K562 (cell line): ENCODE measurements around the gene RAPSN. TPM values are rescaled to one million over a fixed set of nuclear protein-coding genes. Genes with fewer than 3 reads are reported as not detected.

Experiments used
- CBX5 ChIP-seq: IDR thresholded peaks from 2 replicates; pipeline ENCODE4 v1.6.1; 2014; ENCODE audit warnings: low read depth, borderline replicate concordance
- CEBPB ChIP-seq: fragments of 450-650 bp; IDR thresholded peaks from 2 replicates; pipeline ENCODE4 v1.6.1; 2016; ENCODE audit warnings: missing genetic modification characterization, missing compliant biosample characterization
- GABPA ChIP-seq: fragments of 200-800 bp; sonication (Bioruptor generic); conservative IDR thresholded peaks from 2 replicates; pipeline ENCODE4 v1.6.1; 2016; ENCODE audit warnings: low read depth, missing genetic modification characterization, missing compliant biosample characterization
- HNRNPH1 ChIP-seq: fragments of 200-400 bp; formaldehyde crosslinking; optimal IDR thresholded peaks from 2 replicates; pipeline ENCODE3; 2017; ENCODE audit warnings: low read depth, mild to moderate bottlenecking, low read length, moderate library complexity
- NUFIP1 ChIP-seq: fragments of 450-650 bp; IDR thresholded peaks from 2 replicates; pipeline ENCODE4 v1.6.1; 2018; ENCODE audit not compliant: partially characterized antibody
- POLR2AphosphoS5 ChIP-seq: IDR thresholded peaks from 2 replicates; pipeline ENCODE4 v1.6.1; 2011; ENCODE audit warnings: mild to moderate bottlenecking, low read depth, low read length, moderate library complexity; ENCODE audit not compliant: control insufficient read depth, insufficient read depth
- PTBP1 ChIP-seq: fragments of 200-400 bp; formaldehyde crosslinking; IDR thresholded peaks from 2 replicates; pipeline ENCODE4 v1.6.1; 2017; ENCODE audit warnings: low read depth, low read length
- SMARCA5 ChIP-seq: fragments of 450-650 bp; IDR thresholded peaks from 2 replicates; pipeline ENCODE4 v1.6.1; 2016
- SP2 ChIP-seq: IDR thresholded peaks from 2 replicates; pipeline ENCODE4 v1.6.1; 2011; ENCODE audit warnings: mild to moderate bottlenecking, low read depth, low read length, moderate library complexity; ENCODE audit not compliant: poor library complexity, severe bottlenecking; ENCODE audit errors: extremely low read depth
- TCFL5 ChIP-seq: fragments of 250-450 bp; sonication (Bioruptor Pico); conservative IDR thresholded peaks from 2 replicates; pipeline ENCODE4 v1.6.1; 2021; ENCODE audit warnings: mild to moderate bottlenecking, moderate library complexity, matching md5 sums
- ZFX ChIP-seq: sonication (generic); formaldehyde crosslinking; IDR thresholded peaks from 2 replicates; pipeline ENCODE4 v1.8.0; 2022; ENCODE audit warnings: mild to moderate bottlenecking, missing genetic modification reagents, moderate library complexity
- ZNF785 ChIP-seq: fragments of 250-450 bp; sonication (Bioruptor Pico); IDR thresholded peaks from 2 replicates; pipeline ENCODE4 v1.4.0; 2020; ENCODE audit warnings: mild to moderate bottlenecking
- polyA plus RNA-seq, 8 experiments: library from polyadenylated mRNA; depleted of rRNA in 4 of 8; stranded (reverse) in 5 of 8; unstranded in 3 of 8; fragments of >200 nt; fragmentation: Nextera tagmentation in 2 of 8; fragmentation: Illumina TruSeq in 1 of 8; extraction: Ambion mirVana in 2 of 8; extraction: Trizol in 1 of 8; gene quantifications; 2 replicates each; pipeline versions ENCODE4 v1.2.1 to v1.2.3, GENCODE V29; 2011 to 2014; ENCODE audit warnings: inconsistent platforms in 1 of 8, missing spikeins in 1 of 8
- total RNA-seq, 7 experiments: library from RNA; depleted of rRNA in 6 of 7; stranded (reverse); fragments of >200 nt in 6 of 7; fragmentation: Illumina TruSeq in 2 of 7; extraction: Trizol in 2 of 7; gene quantifications; 2 replicates each; pipeline versions ENCODE4 v1.2.1 to v1.2.3, GENCODE V29; 2011 to 2021; ENCODE audit warnings: low replicate concordance in 1 of 7
- TF ChIP-seq, protein P1 (sequence below): fragments of 250-450 bp; sonication (Bioruptor Pico); IDR thresholded peaks from 2 replicates; pipeline ENCODE4 v1.5.0; 2021
- TF ChIP-seq, protein P2 (sequence below): fragments of 450-650 bp; formaldehyde crosslinking; IDR thresholded peaks from 2 replicates; pipeline ENCODE4 v1.4.0; 2020; ENCODE audit warnings: mild to moderate bottlenecking, moderate library complexity
- TF ChIP-seq, protein P3 (sequence below): fragments of 450-650 bp; IDR thresholded peaks from 2 replicates; pipeline ENCODE4 v1.6.1; 2017; ENCODE audit warnings: mild to moderate bottlenecking, moderate library complexity
- TF ChIP-seq, protein P4 (sequence below): fragments of 450-650 bp; IDR thresholded peaks from 2 replicates; pipeline ENCODE4 v1.6.1; 2017; ENCODE audit warnings: antibody characterized with exemption, mild to moderate bottlenecking
- TF ChIP-seq, protein P5 (sequence below), 3 experiments: fragments of 200-800 bp in 1 of 3; sonication (Bioruptor generic) in 1 of 3; sonication (generic) in 1 of 3; formaldehyde crosslinking in 1 of 3; IDR thresholded peaks; 2 replicates each; pipeline versions ENCODE4 v1.6.1 to v1.8.0; 2016 to 2022; ENCODE audit warnings: mild to moderate bottlenecking in 2 of 3, missing compliant biosample characterization in 2 of 3, missing genetic modification characterization in 2 of 3, missing genetic modification reagents in 1 of 3

RAPSN gene
- total and polyA plus RNA-seq, 9 of the 15 experiments (the other 6 are each of a cell fraction or from before 2014, with no cell fraction given) = 0.06 to 0.11 TPM; not detected in 7

DNA sequence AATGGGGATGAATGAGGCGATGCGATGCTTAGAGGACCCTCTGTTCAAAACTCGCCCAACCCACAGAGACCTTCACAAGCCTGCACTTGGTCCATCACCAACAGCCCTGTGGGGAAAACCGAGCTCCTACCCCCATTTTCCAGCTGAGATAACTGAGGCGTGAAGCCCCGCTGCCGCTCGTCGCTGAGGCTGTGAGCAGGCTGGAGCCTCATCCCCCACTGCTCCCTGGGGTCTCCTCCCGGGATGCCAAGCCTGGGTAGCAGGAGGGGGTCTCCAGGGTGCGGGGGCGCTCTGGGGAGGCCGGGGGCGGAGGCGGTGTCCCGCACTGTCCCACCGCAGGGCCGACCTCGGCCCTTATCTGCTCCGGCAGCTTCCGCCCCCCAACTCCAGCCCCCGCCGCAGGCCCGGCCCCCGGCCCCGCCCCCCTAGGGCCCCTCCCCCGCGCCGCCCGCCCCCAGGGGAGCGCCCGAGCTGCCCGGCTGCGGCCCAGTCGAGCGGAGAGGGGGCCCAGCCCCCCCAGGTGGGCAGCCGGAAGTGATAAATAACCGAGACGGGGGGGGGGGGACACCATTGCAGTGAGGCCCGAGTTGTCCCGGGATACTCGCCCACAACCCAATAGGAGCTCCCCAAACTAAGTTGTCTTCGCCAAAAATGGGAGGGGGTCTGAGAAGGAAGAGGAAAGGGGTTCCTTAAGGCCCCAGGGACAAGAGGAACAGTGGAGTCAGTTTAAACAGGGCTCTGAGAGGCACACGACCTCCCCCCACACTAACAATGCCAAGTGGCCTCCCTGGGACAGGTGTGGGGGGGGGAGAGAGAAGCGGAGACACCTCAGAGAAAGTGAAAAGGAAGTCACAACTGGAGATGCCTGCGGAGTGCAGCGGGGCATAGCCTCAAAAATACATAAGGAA lies 48.8 kb downstream of the RAPSN start (continued):
- TF ChIP-seq, protein P1, sequence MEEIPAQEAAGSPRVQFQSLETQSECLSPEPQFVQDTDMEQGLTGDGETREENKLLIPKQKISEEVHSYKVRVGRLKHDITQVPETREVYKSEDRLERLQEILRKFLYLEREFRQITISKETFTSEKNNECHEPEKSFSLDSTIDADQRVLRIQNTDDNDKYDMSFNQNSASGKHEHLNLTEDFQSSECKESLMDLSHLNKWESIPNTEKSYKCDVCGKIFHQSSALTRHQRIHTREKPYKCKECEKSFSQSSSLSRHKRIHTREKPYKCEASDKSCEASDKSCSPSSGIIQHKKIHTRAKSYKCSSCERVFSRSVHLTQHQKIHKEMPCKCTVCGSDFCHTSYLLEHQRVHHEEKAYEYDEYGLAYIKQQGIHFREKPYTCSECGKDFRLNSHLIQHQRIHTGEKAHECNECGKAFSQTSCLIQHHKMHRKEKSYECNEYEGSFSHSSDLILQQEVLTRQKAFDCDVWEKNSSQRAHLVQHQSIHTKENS (CRISPR knock-in tag) = no peak
- TF ChIP-seq POLR2AphosphoS5 (peak; percentile 25; the same call in 1 of the 2 replicates), ZNF785 (no peak), HNRNPH1 (no peak), SMARCA5 (peak; percentile 25; the same call in 1 of the 2 replicates), PTBP1 (peak; percentile 78; the same call in 1 of the 2 replicates), NUFIP1 (no peak), TCFL5 (no peak), GABPA (tag) (peak; percentile 60; the same call in 1 of the 2 replicates), CBX5 (no peak), ZFX (CRISPR knock-in tag) (peak; percentile 59), SP2 (no peak), CEBPB (no peak)
- TF ChIP-seq, protein P2, sequence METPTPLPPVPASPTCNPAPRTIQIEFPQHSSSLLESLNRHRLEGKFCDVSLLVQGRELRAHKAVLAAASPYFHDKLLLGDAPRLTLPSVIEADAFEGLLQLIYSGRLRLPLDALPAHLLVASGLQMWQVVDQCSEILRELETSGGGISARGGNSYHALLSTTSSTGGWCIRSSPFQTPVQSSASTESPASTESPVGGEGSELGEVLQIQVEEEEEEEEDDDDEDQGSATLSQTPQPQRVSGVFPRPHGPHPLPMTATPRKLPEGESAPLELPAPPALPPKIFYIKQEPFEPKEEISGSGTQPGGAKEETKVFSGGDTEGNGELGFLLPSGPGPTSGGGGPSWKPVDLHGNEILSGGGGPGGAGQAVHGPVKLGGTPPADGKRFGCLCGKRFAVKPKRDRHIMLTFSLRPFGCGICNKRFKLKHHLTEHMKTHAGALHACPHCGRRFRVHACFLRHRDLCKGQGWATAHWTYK = peak; percentile 17; the same call in 1 of the 2 replicates
- TF ChIP-seq, protein P3, sequence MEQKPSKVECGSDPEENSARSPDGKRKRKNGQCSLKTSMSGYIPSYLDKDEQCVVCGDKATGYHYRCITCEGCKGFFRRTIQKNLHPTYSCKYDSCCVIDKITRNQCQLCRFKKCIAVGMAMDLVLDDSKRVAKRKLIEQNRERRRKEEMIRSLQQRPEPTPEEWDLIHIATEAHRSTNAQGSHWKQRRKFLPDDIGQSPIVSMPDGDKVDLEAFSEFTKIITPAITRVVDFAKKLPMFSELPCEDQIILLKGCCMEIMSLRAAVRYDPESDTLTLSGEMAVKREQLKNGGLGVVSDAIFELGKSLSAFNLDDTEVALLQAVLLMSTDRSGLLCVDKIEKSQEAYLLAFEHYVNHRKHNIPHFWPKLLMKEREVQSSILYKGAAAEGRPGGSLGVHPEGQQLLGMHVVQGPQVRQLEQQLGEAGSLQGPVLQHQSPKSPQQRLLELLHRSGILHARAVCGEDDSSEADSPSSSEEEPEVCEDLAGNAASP = no peak
- TF ChIP-seq, protein P4, sequence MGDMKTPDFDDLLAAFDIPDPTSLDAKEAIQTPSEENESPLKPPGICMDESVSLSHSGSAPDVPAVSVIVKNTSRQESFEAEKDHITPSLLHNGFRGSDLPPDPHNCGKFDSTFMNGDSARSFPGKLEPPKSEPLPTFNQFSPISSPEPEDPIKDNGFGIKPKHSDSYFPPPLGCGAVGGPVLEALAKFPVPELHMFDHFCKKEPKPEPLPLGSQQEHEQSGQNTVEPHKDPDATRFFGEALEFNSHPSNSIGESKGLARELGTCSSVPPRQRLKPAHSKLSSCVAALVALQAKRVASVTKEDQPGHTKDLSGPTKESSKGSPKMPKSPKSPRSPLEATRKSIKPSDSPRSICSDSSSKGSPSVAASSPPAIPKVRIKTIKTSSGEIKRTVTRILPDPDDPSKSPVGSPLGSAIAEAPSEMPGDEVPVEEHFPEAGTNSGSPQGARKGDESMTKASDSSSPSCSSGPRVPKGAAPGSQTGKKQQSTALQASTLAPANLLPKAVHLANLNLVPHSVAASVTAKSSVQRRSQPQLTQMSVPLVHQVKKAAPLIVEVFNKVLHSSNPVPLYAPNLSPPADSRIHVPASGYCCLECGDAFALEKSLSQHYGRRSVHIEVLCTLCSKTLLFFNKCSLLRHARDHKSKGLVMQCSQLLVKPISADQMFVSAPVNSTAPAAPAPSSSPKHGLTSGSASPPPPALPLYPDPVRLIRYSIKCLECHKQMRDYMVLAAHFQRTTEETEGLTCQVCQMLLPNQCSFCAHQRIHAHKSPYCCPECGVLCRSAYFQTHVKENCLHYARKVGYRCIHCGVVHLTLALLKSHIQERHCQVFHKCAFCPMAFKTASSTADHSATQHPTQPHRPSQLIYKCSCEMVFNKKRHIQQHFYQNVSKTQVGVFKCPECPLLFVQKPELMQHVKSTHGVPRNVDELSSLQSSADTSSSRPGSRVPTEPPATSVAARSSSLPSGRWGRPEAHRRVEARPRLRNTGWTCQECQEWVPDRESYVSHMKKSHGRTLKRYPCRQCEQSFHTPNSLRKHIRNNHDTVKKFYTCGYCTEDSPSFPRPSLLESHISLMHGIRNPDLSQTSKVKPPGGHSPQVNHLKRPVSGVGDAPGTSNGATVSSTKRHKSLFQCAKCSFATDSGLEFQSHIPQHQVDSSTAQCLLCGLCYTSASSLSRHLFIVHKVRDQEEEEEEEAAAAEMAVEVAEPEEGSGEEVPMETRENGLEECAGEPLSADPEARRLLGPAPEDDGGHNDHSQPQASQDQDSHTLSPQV = peak; percentile 23; the same call in 1 of the 2 replicates
- TF ChIP-seq, protein P5, sequence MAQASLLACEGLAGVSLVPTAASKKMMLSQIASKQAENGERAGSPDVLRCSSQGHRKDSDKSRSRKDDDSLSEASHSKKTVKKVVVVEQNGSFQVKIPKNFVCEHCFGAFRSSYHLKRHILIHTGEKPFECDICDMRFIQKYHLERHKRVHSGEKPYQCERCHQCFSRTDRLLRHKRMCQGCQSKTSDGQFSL (CRISPR knock-in tag; IDR thresholded peaks at IDR 0.05) = peak; percentile 93
- TF ChIP-seq, protein P5 (tag; IDR thresholded peaks at IDR 0.05) = peak in 1 of 2 experiments; percentile 70; a peak in 2 of 4 replicates
